HEK293T (cell line): ENCODE results near the gene ZBTB20.

ENCODE experiments used
- ELF4 ChIP-seq: fragments of 450-650 bp; IDR thresholded peaks from 2 replicates; pipeline ENCODE4 v1.6.1; 2017; ENCODE audit warnings: antibody characterized with exemption
- FOXK2 ChIP-seq: fragments of 450-650 bp; IDR thresholded peaks from 2 replicates; pipeline ENCODE4 v1.6.1; 2016; ENCODE audit warnings: mild to moderate bottlenecking
- SP1 ChIP-seq: fragments of 450-650 bp; IDR thresholded peaks from 2 replicates; pipeline ENCODE4 v1.6.1; 2017
- SUZ12 ChIP-seq: fragments of 450-650 bp; IDR thresholded peaks from 2 replicates; pipeline ENCODE4 v1.6.1; 2016; ENCODE audit warnings: mild to moderate bottlenecking
- TARDBP ChIP-seq: fragments of 450-650 bp; IDR thresholded peaks from 2 replicates; pipeline ENCODE4 v1.6.1; 2016
- TF ChIP-seq, protein P1 (sequence below): fragments of 450-650 bp; IDR thresholded peaks from 2 replicates; pipeline ENCODE4 v1.6.1; 2016

DNA sequence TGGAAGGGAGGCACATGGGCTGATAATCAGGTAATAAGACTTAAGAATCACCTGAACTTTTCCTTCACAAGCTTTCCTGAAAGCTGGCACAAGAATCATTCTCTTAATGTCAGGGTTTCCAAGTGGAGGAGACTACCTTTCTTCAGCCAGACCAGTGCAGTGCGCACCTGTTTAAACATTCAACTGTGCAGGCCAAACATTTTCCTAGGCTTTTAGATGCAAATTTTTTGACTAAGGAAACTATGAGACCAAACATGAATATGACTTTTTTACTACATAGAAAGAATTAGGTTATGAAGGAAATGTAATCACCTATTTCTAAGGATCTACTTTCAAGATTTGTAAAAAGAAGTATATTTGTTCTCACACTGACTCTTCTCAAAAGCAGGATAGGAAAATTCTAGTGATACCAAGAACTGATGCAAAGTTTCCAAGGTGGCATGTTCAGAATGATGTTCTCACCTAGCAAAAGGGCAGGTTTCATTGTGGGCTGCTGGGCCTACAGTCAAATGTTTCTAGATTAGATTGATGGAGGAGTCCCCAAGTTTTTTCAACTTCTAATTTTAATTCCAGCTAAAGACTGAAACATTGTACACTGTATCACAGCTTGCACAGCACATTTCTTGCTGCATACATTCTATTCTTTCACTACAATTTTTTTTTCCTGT is 514.2 kb downstream of the ZBTB20 start:
- TF ChIP-seq, protein P1, sequence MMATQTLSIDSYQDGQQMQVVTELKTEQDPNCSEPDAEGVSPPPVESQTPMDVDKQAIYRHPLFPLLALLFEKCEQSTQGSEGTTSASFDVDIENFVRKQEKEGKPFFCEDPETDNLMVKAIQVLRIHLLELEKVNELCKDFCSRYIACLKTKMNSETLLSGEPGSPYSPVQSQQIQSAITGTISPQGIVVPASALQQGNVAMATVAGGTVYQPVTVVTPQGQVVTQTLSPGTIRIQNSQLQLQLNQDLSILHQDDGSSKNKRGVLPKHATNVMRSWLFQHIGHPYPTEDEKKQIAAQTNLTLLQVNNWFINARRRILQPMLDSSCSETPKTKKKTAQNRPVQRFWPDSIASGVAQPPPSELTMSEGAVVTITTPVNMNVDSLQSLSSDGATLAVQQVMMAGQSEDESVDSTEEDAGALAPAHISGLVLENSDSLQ, result no peak
- TF ChIP-seq SUZ12 (no peak), SP1 (no peak), FOXK2 (no peak), TARDBP (no peak), ELF4 (no peak)
